Suprapubic skin (tissue), 3 donors: ENCODE measurements around the gene MYOM3.
"Not testable (repeated sequence)": the region's sequence is repeated elsewhere in the genome, so short reads cannot be mapped to it uniquely, and the experiment has no call there.

Source experiments
- EP300 ChIP-seq: sonication (generic); formaldehyde crosslinking; IDR thresholded peaks from one replicate; pipeline ENCODE4 v1.6.1; 2017; ENCODE audit warnings: antibody characterized with exemption
- POLR2A ChIP-seq, 2 donors: fragments of 450-650 bp; IDR thresholded peaks; one replicate each; pipeline ENCODE4 v1.6.1; 2017; ENCODE audit warnings: antibody characterized with exemption in 2 of 2, mild to moderate bottlenecking in 2 of 2, moderate library complexity in 2 of 2
- TF ChIP-seq, protein P1 (sequence below), 2 donors: fragments of 200-600 bp in 1 of 2; fragments of 450-650 bp in 1 of 2; sonication (generic) in 1 of 2; IDR thresholded peaks; one replicate each; pipeline ENCODE4 v1.5.1; 2016 to 2019; ENCODE audit warnings: antibody characterized with exemption in 2 of 2, mild to moderate bottlenecking in 1 of 2, moderate library complexity in 1 of 2

DNA sequence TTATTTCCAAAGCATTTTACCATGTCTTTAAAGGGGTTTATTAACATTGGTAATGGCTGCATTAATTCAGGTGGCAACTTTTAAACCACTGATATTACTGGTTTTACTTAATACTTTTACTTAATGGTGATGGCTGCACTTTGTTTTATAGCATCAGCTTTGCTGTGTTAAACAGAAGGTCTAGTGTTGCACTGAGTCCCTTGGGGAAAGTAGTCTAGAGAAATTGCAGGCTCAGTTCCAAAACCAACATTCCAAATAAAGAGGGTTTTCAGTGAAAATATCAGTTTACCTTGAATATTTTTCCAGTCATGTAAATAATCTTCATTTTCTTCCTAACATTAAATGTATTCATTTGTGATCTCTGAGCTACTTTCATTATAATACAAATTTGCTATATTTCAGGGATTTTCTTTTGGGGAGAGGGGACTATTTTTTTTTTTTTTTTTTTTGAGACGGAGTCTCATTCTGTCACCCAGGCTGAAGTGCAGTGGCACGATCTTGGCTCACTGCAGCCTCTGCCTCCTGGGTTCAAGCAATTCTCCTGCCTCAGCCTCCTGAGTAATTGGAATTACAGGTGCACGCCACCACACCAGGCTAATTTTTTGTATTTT is 103.3 kb downstream of the MYOM3 start:
- not testable (repeated sequence) for TF ChIP-seq EP300; POLR2A (IDR thresholded peaks at IDR 0.05)
- TF ChIP-seq, protein P1, sequence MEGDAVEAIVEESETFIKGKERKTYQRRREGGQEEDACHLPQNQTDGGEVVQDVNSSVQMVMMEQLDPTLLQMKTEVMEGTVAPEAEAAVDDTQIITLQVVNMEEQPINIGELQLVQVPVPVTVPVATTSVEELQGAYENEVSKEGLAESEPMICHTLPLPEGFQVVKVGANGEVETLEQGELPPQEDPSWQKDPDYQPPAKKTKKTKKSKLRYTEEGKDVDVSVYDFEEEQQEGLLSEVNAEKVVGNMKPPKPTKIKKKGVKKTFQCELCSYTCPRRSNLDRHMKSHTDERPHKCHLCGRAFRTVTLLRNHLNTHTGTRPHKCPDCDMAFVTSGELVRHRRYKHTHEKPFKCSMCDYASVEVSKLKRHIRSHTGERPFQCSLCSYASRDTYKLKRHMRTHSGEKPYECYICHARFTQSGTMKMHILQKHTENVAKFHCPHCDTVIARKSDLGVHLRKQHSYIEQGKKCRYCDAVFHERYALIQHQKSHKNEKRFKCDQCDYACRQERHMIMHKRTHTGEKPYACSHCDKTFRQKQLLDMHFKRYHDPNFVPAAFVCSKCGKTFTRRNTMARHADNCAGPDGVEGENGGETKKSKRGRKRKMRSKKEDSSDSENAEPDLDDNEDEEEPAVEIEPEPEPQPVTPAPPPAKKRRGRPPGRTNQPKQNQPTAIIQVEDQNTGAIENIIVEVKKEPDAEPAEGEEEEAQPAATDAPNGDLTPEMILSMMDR (IDR thresholded peaks at IDR 0.05): not testable (repeated sequence)
